Activated CD4-positive, alpha-beta T cell treated with anti-CD3 and anti-CD28 coated beads for 36 hours (primary cell): Measurements from ENCODE around the gene ENPP1. TPM values are rescaled to one million over a fixed set of nuclear protein-coding genes. Genes with fewer than 3 reads are reported as not detected.

Source experiments
- ATAC-seq: fragments of 200-7000 bp; cut with Tn5 transposase; one replicate; pipeline ENCODE4 v1.10.0; 2021; ENCODE audit warnings: mild to moderate bottlenecking, moderate library complexity
- CTCF ChIA-PET: fragments of 350-600 bp; sonication (Branson Sonifier 250); formaldehyde crosslinking; loops from one replicate; lab custom pipeline; 2021; ENCODE audit warnings: antibody characterized with exemption; lab: Charles Lee
- POLR2A ChIA-PET: fragments of 350-600 bp; sonication (Branson Sonifier 250); formaldehyde crosslinking; loops from one replicate; lab custom pipeline; 2021; ENCODE audit warnings: antibody characterized with exemption, inconsistent platforms; lab: Charles Lee
- DNase-seq: peaks from one replicate; pipeline ENCODE4 v3.0.0-alpha.2; 2020
- H3K27ac Mint-ChIP-seq: one replicate; pipeline ENCODE4 v1.8.0; 2021; ENCODE audit warnings: mixed read lengths
- H3K27me3 Mint-ChIP-seq: one replicate; pipeline ENCODE4 v1.8.0; 2021; ENCODE audit warnings: mixed read lengths
- H3K36me3 Mint-ChIP-seq: one replicate; pipeline ENCODE4 v1.8.0; 2021; ENCODE audit warnings: low read depth, mixed read lengths
- H3K4me1 Mint-ChIP-seq: one replicate; pipeline ENCODE4 v1.8.0; 2021; ENCODE audit warnings: mixed read lengths
- H3K4me3 Mint-ChIP-seq: one replicate; pipeline ENCODE4 v1.8.0; 2021; ENCODE audit warnings: mild to moderate bottlenecking, moderate library complexity, mixed read lengths
- H3K9me3 Mint-ChIP-seq: one replicate; pipeline ENCODE4 v1.8.0; 2021; ENCODE audit warnings: low read depth, mixed read lengths
- intact Hi-C, 2 experiments: fragments of 100-400 bp; cut with DNase I in 1 of 2; cut with micrococcal nuclease in 1 of 2; formaldehyde crosslinking; loops; one replicate each; pipeline versions ENCODE4 v1.14.2 to v1.15.1; 2022 to 2024; cut with DNase I, micrococcal nuclease
- total RNA-seq, 2 experiments: library from RNA; stranded (reverse); gene quantifications; one replicate each; pipeline ENCODE4 v1.2.3, GENCODE V29; 2021

Gene ENPP1
- total RNA-seq, 2 experiments from 2014 or later = 0.23 to 0.42 TPM

DNA sequence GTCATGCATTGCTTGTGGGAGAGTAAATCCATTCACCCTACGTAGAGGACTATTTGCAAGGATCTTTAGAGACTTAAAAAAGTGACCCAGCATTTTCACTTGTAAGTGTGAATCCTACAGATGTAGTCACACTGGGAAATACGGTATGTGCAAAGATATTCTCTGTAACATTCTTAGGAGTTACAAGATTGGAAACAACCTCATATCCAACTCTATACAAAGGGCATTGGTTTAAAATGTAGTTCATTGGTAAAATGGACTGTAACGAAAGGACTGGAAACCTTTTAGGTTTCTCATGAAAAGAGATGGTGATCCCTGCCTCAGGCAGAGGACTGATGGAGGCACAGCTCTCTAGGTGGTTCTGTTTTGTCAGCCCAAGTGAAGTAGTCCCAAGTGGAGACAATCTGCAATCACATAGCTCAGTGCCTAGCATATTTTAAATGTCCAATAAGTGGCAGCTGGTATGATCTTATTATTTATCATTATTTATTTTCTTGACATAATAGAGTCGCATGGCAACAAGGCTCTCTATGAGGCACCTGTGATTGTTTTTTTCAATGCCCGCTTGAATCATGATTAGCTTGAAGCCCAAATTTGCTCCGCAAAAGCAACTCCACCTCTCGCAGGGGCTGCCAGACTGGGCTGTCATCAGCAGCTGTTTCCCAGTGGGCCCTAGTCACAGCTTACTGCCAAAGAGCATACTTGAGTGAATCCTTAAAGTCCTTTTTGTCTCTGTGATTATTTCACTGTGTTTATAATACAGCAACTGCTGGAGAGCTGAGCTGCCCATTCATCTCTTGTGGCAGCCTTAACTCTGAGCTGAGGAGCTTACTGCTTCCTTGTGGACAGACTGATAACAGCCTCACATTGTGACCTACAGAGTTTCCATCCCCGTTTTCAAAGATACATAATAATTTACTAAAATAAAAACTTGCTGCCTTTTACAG, 19.8 kb upstream of the ENPP1 start:
- no peak overlapping the region for H3K4me3 Mint-ChIP-seq
- ATAC-seq (no peak), DNase-seq (no peak)
- no peaks in the 10 kb centered on the region for H3K9me3 Mint-ChIP-seq
- H3K27ac Mint-ChIP-seq = no peak overlapping the region
- CTCF ChIA-PET = no interaction called here
- H3K36me3 Mint-ChIP-seq = no peaks in the 10 kb centered on the region
- H3K4me1 Mint-ChIP-seq = peaks cover 8% of the 10 kb centered on the region
- intact Hi-C loops = no loop called here
- POLR2A ChIA-PET = no interaction called here
- H3K27me3 Mint-ChIP-seq = peaks cover 8% of the 10 kb centered on the region

DNA sequence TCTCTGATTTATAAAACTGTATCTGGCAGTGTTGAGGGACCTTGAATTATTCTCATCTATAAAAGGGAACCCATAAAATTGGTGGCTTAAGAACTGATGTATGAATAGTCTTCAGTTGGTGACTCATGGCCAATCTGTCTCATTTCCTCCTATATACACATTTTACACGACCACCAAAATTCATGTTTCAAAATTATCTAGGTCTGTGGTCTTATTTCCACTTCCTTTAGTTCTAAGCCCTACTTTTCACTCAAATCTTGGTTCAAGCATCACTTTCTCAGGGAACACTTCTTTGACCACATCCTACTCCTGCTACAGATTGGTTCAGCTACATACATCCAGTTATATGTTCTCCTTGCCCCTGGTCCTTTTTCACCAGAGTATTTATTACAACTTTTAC, 18.6 kb upstream of the ENPP1 start:
- intact Hi-C loops = no loop called here
- H3K4me1 Mint-ChIP-seq = peaks cover 8% of the 10 kb centered on the region
- H3K9me3 Mint-ChIP-seq = no peaks in the 10 kb centered on the region
- no peaks in the 10 kb centered on the region for H3K36me3 Mint-ChIP-seq
- ATAC-seq (peak; percentile 53), DNase-seq (no peak)
- H3K27ac Mint-ChIP-seq = no peak overlapping the region
- POLR2A ChIA-PET = no interaction called here
- H3K27me3 Mint-ChIP-seq = peaks cover 8% of the 10 kb centered on the region
- no peak overlapping the region for H3K4me3 Mint-ChIP-seq
- CTCF ChIA-PET = interaction anchor here (0.6 kb wide), 1 partner anchor 12 kb away, joined by 3 read pairs; no protein-coding TSS in a partner anchor

DNA sequence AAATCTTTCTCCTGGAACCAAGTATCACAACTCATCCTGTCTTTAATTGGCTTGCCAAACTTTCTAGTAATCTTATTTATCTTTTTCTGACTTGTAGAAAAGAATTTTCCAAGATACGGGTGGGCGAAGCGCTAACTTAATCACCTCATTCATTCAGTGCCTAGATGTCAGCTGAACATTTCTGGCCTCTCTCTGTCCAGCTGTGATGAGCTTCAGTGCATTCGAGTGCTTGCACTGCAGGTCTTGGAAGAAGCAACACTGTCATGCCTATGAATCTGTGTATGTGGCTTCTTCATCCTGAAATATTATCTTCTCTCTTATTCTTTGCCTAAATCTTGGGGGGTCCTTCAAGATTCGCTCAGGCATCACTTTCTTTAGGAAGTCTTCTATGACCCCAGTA, 16.3 kb upstream of the ENPP1 start:
- no peaks in the 10 kb centered on the region for H3K36me3 Mint-ChIP-seq
- no peak overlapping the region for H3K27ac Mint-ChIP-seq

DNA sequence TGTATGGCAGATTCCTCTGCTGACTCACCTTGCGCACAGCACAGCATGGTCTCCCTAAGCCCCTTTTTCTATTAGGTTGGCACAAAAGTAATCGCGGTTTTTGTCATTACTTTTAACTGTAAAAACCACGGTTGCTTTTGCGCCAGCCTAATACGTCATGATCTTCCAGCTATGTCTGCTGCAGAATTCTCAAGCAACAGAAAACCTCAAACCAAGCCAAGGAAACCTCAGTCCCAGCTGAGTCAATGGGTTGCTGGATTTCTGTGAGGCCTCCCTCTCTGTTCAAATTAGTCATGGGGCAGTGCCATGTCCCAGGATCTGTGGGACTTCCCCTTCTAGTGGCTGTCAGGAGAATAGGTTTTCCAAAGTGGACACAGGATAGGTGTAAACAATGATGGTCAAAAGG, 15.7 kb upstream of the ENPP1 start:
- DNase-seq = peak; percentile 25
- intact Hi-C loops = no loop called here

More for the DNA sequence above, 16.3 kb upstream of the ENPP1 start:
- Mint-ChIP-seq H3K9me3 (no peaks in the 10 kb centered on the region), H3K27me3 (peaks cover 11% of the 10 kb centered on the region), H3K4me3 (no peak overlapping the region), H3K4me1 (peaks cover 8% of the 10 kb centered on the region)
- ATAC-seq = no peak
- DNase-seq = no peak
- ChIA-PET CTCF (no interaction called here), POLR2A (interaction anchor here (0.5 kb wide), 1 partner anchor 683 kb away, joined by 8 read pairs; no protein-coding TSS in a partner anchor)
- intact Hi-C loops = no loop called here

DNA sequence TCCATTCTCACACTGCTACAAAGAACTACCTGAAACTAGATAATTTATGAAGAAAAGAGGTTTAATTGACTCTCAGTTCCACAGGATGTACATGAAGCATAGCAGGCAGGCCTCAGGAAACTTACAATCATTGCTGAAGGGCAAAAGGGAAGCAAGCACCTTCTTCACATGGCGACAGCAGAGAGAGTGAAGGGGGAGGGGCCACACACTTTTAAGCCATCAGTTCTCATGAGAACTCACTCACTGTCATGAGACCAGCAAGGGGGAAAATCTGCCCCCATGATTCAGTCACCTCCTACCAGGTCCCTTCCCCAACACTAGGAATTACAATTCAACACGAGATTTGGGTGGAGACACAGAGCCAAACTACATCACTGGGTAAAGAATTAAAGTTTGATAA, 12.5 kb upstream of the ENPP1 start:
- peaks cover 21% of the 10 kb centered on the region for H3K27me3 Mint-ChIP-seq
- H3K4me1 Mint-ChIP-seq = no peaks in the 10 kb centered on the region
- no peaks in the 10 kb centered on the region for H3K9me3 Mint-ChIP-seq
- H3K27ac Mint-ChIP-seq = no peak overlapping the region
- no peak for ATAC-seq
- ChIA-PET CTCF (no interaction called here), POLR2A (no interaction called here)
- H3K4me3 Mint-ChIP-seq = no peak overlapping the region
- DNase-seq = no peak
- H3K36me3 Mint-ChIP-seq = no peaks in the 10 kb centered on the region
- intact Hi-C loops = no loop called here

More for the DNA sequence above, 15.7 kb upstream of the ENPP1 start:
- Mint-ChIP-seq H3K9me3 (no peaks in the 10 kb centered on the region), H3K27ac (no peak overlapping the region), H3K4me3 (no peak overlapping the region), H3K36me3 (no peaks in the 10 kb centered on the region), H3K4me1 (peaks cover 8% of the 10 kb centered on the region), H3K27me3 (peaks cover 16% of the 10 kb centered on the region)
- ATAC-seq = peak; percentile 26
- ChIA-PET POLR2A (interaction anchor here (0.5 kb wide), 1 partner anchor 683 kb away, joined by 8 read pairs; no protein-coding TSS in a partner anchor), CTCF (no interaction called here)

DNA sequence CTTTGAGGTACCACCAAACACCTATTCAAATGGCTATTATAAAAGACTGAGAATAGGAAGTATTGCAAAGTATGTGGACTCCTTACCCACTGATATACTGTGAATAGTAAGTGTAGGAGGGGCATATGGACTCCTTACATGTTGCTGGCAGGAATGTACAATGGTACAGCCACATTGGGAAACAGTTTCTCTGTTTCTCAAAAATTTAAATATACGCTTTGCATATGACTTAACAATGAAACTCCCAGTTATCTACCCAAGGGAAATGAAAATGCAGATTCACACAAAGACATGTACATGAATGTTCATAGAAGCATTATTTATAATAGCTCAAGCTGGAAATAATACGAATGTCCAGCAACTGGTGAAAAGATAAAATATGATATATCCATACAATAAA, 5.5 kb upstream of the ENPP1 start:
- ATAC-seq = no peak
- Mint-ChIP-seq H3K9me3 (no peaks in the 10 kb centered on the region), H3K4me1 (peaks cover 7% of the 10 kb centered on the region), H3K4me3 (no peak overlapping the region), H3K27me3 (peaks cover 18% of the 10 kb centered on the region), H3K36me3 (no peaks in the 10 kb centered on the region), H3K27ac (no peak overlapping the region)
- no peak for DNase-seq
- POLR2A ChIA-PET = no interaction called here
- intact Hi-C loops = no loop called here
- CTCF ChIA-PET = interaction anchor here (0.7 kb wide), 1 partner anchor 575 kb away, joined by 3 read pairs; no protein-coding TSS in a partner anchor

DNA sequence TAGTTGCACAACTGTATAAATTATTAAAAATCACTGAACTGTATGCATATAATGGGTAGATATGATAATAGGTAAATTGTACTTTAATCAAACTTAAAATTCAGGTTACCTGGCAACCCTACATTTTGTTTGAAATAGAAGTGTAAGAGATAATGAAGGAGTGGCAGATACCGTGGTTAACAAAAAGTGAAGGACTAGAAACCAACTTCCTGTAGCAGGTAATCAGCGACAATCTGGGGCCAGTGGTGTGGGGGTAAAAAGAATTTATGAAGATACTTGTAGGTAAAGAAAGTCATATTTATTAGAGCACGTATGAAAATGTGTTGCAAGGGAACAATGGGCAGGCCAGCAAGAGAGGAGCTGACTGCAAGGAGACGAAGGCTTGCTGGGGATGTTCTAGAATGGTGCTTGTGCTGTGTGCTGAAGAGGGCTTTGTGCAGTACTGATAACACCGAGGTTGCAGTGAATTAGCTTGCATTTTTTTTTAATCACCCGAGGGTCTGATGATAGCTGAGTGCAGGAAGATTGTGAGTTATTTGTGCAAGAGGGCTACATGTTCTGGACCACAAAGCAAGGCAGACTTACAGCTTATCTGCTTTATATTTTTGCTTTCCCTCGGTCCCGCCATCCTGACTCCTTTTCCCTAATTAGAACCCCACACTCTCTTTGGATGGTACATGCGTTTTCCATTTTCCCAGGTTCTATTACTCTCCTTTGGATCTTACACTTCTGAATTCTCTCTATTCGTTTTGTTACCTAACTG, 4.6 kb upstream of the ENPP1 start:
- Mint-ChIP-seq H3K36me3 (no peaks in the 10 kb centered on the region), H3K4me3 (no peak overlapping the region), H3K4me1 (peaks cover 10% of the 10 kb centered on the region), H3K9me3 (no peaks in the 10 kb centered on the region), H3K27me3 (peaks cover 16% of the 10 kb centered on the region), H3K27ac (no peak overlapping the region)
- POLR2A ChIA-PET = no interaction called here
- ATAC-seq (no peak), DNase-seq (no peak)
- intact Hi-C loops = no loop called here
- CTCF ChIA-PET = interaction anchor here (0.6 to 0.7 kb wide), 2 partner anchors 574 to 1721 kb away, joined by 3 to 4 read pairs; no protein-coding TSS in a partner anchor

DNA sequence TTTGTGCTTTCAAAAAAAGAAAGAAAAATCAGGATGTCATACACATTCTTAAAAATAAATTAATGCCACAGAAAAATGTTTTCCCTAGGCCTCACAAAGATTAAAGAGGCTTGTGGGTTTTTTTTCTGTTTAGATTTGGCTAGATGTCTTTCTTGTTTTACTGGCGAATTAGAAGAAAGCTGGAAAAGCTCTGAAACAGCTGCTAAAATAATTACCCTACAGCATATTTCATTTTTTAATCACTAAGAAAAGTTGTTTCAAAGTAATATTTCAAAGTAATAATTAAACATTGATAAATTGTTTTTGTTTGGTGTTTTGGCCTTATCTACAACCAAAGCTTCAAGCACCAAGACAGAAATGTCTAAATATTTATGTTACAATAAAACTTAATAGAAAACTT, 3.7 kb upstream of the ENPP1 start:
- H3K9me3 Mint-ChIP-seq = no peaks in the 10 kb centered on the region
- no peak for ATAC-seq
- POLR2A ChIA-PET = no interaction called here
- H3K4me1 Mint-ChIP-seq = peaks cover 16% of the 10 kb centered on the region
- H3K4me3 Mint-ChIP-seq = no peak overlapping the region
- H3K27ac Mint-ChIP-seq = no peak overlapping the region
- peaks cover 24% of the 10 kb centered on the region for H3K27me3 Mint-ChIP-seq
- H3K36me3 Mint-ChIP-seq = no peaks in the 10 kb centered on the region
- intact Hi-C loops = no loop called here
- CTCF ChIA-PET = interaction anchor here (0.6 kb wide), 1 partner anchor 1720 kb away, joined by 4 read pairs; no protein-coding TSS in a partner anchor
- DNase-seq = no peak

DNA sequence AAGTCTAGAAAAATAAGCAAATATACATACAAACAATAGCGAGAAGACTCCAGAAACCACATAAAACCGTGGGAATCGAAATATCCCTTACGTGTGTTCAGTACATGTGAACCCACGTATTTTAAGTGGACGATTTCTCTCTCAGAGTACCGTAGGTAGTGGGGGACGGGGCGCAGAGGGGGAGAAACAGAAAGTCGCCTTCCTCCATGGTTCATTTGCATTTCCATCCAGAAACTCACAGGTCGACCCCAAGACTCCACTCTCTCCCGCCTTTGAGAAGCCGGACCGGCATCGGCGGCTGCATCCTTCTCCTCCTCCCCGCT, 538 bp upstream of the ENPP1 start:
- H3K4me1 Mint-ChIP-seq = peaks cover 16% of the 10 kb centered on the region
- POLR2A ChIA-PET = no interaction called here
- ATAC-seq (peak; percentile 8), DNase-seq (no peak)
- CTCF ChIA-PET = no interaction called here
- H3K9me3 Mint-ChIP-seq = no peaks in the 10 kb centered on the region
- no peaks in the 10 kb centered on the region for H3K36me3 Mint-ChIP-seq
- peaks cover 43% of the 10 kb centered on the region for H3K27me3 Mint-ChIP-seq
- peak overlapping the region; percentile 76 for H3K4me3 Mint-ChIP-seq
- intact Hi-C loops = loop anchor here in 1 of 2 experiments (5.0 kb wide), 1 partner anchor 120 kb away; no protein-coding TSS in a partner anchor
- no peak overlapping the region for H3K27ac Mint-ChIP-seq

DNA sequence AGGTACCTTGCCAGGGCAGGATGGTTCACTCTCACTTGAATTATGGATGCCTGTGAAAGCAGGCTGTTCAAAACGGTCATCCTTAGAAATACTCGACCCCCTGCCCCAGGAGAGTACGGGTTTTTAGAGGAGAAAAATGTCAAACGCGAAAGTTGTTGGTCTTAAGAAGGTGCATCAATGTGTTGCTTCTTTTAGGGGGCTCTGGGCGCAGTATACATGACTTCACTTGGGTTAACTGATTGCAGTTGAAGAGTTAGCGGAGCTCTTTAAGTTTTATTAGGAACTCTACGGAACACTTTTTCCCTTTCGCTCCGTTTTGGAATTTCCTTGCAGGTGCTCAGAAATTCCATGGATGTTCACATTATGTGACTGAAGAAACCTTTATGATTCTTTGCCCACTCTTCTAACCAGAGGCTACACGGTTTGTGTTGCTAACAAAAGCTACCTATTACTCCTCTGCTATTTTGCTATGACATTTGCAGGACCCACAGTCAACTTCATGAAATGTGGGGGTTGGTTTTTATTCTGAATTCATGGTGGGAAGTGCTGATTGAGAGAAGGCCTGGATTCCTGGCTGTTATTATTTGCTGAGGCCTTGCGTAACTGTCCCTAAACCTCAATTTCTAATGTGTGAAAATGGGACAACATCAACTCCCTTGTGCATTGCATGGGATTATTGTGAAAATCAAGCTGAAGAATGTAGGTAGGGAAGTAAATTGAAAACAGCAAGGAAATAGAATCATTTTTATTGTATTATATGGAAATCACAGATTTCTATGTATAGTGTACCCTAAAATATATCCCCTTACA, 845 bp downstream of the ENPP1 start:
- no peaks in the 10 kb centered on the region for H3K9me3 Mint-ChIP-seq
- H3K4me3 Mint-ChIP-seq = peak overlapping the region; percentile 61
- DNase-seq (no peak), ATAC-seq (no peak)
- ChIA-PET CTCF (no interaction called here), POLR2A (no interaction called here)
- H3K27me3 Mint-ChIP-seq = peaks cover 46% of the 10 kb centered on the region
- peaks cover 12% of the 10 kb centered on the region for H3K4me1 Mint-ChIP-seq
- no peak overlapping the region for H3K27ac Mint-ChIP-seq
- intact Hi-C loops = loop anchor here in 1 of 2 experiments (5.0 kb wide), 1 partner anchor 121 kb away; no protein-coding TSS in a partner anchor
- no peaks in the 10 kb centered on the region for H3K36me3 Mint-ChIP-seq

DNA sequence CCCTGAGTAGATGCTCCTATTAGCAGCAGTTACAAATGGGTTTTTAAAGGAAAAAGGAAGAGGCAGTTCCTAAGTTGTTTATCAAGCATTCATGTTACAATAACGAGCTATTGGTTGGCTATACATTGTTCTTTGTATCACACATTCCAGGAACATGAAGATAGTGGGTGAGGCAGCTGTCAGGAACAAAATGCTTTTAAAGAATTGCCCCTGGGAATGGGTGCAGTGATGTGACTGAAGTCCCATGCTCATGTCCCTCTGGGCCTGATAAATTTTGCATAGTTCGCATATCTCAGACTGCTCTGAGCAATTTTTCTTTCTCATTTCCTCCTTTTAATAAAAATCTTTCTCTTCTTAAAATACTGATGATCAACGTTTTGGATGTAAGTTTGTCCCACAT, 3.7 kb downstream of the ENPP1 start:
- ATAC-seq = no peak
- H3K9me3 Mint-ChIP-seq = no peaks in the 10 kb centered on the region
- H3K4me1 Mint-ChIP-seq = peaks cover 12% of the 10 kb centered on the region
- CTCF ChIA-PET = interaction anchor here (1.7 kb wide), 1 partner anchor 11 kb away, joined by 4 read pairs; no protein-coding TSS in a partner anchor
- DNase-seq = no peak
- peaks cover 41% of the 10 kb centered on the region for H3K27me3 Mint-ChIP-seq
- no peaks in the 10 kb centered on the region for H3K36me3 Mint-ChIP-seq
- no peak overlapping the region for H3K27ac Mint-ChIP-seq
- intact Hi-C loops = no loop called here
- POLR2A ChIA-PET = no interaction called here
- H3K4me3 Mint-ChIP-seq = no peak overlapping the region
